HG03159 (cell line): Measurements from ENCODE around the gene SEC14L1.
"Not testable (repeated sequence)": the region's sequence is repeated elsewhere in the genome, so short reads cannot be mapped to it uniquely, and the experiment has no call there.

Source experiments
- ATAC-seq: cut with Tn5 transposase; IDR thresholded peaks from one replicate; pipeline ENCODE4 v1.9.1; 2021; ENCODE audit warnings: mild to moderate bottlenecking, moderate library complexity; ENCODE audit not compliant: unreplicated experiment

SEC14L1 gene

GRCh38 chr17:77115947-77116346 lies 24.8 kb upstream of the SEC14L1 start:
- no peak for ATAC-seq

DNA sequence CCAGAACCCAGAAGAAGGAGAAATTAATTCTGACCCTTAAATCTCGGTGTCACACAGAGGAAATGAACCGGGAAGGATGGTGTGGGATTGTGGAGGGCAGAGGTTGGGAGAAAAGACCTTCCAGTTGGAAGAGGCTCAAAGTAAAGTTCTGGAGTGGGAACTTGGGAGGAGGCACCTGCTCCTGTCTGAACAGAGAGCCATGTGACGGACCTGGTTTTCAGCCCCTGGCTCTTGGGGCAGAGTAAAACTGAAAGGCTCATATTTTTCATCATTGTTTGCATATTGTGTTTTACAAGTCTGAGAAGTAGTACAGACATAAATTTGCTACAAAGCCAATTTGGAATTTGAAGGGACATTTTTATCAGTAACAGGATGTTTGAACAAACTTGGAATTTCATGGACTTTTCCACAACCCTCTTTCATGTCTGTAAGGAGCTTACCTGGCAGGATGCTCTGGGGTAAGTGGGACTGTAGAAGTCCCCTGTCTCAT lies 24.4 kb upstream of the SEC14L1 start:
- ATAC-seq, result no peak

DNA sequence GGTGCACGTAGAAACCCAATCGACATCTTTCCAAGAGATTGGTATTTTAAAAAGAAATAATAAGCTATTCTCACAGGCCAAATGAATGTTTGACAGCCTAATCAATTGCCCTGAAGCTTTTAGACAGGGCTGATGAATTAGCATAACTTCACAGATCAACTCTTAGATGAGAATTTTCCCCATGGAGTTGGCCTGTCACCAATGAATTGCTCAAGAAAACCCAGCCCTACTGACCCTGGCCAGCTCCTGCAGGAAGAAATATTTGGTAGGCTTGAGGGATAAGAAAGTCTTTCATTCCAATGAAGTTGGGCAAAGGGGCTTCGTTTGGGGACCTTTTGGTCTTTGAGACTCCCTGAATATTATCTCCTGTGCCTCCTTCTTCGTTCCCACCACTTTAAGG lies 23.4 kb upstream of the SEC14L1 start:
- ATAC-seq, result no peak

GRCh38 chr17:77118251-77118928 lies 22.4 kb upstream of the SEC14L1 start:
- no peak for ATAC-seq

GRCh38 chr17:77119668-77120301 lies 21.0 kb upstream of the SEC14L1 start:
- no peak for ATAC-seq

DNA sequence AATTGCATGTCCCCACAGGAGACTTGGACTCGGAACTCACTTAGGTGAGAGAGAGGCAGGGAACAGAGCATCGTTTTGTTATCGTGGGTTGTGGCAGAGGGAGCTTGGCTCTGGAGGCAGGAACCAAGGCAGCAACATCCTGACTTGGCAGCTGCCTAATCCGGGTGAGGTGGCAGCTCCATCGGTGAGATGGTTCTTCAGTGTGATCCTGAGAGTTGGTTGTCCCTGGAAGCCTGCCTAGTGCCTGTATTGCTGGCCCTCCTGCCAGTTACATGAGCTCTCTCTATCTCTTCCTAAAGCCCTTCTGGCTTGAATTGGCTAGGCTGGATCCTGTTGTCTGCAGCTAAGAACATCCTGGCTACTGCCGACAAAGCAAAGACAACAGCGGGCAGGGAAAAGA lies 19.9 kb upstream of the SEC14L1 start:
- ATAC-seq, result no peak

GRCh38 chr17:77124192-77124889 lies 16.4 kb upstream of the SEC14L1 start:
- ATAC-seq, result no peak

DNA sequence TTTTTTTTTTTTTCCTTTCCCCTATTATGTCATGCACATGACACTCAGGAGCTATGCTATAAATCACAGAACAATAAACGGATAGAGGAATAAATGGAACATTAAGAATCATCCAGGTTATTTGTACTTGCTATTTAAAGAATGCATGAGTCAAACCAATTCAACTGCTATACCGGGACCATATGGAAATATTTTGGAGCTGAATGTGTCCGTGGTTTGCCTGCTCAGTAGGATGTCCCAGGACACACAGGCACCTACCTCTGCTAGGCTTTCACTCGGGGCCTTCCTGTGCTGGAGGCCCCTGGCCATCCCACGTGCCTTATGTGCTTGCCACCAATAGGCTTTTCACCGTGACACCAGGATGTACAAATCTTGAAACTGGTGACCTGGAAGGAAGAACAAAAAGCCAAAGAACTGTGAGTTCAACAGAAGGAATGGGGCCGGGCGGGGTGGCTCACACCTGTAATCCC lies 15.3 kb upstream of the SEC14L1 start:
- ATAC-seq, result no peak

- ATAC-seq, result no peak
Observed at GRCh38 chr17:77126519-77126918, 14.2 kb upstream of the SEC14L1 start.

- no peak for ATAC-seq
Observed at GRCh38 chr17:77127735-77128361, 12.9 kb upstream of the SEC14L1 start.

GRCh38 chr17:77128896-77129567 lies 11.7 kb upstream of the SEC14L1 start:
- ATAC-seq, result no peak

DNA sequence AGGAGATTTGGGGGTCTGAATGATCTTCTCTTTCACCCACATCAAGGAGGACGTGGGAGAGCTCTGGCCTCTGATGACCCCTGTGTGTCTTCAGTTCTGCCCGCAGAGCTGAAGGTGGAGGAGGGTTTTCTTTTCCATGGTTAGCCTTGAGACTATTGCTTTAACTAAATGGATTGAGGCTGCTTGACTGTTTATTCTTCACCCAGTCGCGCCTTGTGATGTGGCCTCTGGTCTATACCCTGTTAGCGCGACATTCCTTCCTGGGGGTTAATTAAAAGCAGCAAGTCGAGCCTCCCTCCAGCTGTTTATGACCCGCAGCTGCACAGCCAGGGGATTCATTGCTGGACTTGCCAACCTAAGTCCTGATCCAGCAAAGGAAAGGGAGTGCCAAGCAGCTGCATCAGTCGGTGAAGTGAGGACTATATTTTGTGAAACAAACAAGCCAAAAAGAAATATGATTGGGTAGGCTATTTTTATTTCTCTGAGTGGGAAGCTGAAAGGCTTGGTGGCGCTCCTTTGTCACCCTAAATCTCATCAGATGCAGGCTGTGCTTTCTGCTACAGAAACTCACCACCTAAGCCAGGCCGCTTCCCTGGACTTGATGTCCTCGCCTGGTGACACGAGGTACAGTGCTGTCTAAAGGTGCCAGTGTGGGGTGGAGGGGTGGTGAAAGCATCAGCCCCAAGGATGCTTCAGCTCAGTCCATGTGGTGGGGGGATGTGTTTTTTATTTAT lies 11.0 kb upstream of the SEC14L1 start:
- ATAC-seq, result no peak

DNA sequence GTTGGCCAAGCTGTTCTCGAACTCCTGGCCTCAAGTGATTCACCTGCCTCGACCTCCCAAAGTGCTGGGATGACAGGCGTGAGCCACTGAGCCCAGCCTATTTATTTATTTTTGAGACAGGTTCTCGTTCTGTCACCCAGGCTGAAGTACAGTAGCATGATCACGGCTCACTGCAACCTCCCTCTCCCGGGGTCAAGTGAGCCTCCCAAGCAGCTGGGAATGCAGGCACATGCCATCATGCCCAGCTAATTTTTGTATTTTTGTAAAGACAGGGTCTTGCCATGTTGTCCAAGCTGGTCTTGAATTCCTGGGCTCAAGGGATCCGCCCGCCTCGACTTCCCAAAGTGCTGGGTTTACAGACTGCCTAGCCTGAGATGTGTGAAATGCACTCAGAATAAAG lies 10.2 kb upstream of the SEC14L1 start:
- no peak for ATAC-seq

GRCh38 chr17:77131904-77132303 lies 8.9 kb upstream of the SEC14L1 start:
- ATAC-seq, result no peak

DNA sequence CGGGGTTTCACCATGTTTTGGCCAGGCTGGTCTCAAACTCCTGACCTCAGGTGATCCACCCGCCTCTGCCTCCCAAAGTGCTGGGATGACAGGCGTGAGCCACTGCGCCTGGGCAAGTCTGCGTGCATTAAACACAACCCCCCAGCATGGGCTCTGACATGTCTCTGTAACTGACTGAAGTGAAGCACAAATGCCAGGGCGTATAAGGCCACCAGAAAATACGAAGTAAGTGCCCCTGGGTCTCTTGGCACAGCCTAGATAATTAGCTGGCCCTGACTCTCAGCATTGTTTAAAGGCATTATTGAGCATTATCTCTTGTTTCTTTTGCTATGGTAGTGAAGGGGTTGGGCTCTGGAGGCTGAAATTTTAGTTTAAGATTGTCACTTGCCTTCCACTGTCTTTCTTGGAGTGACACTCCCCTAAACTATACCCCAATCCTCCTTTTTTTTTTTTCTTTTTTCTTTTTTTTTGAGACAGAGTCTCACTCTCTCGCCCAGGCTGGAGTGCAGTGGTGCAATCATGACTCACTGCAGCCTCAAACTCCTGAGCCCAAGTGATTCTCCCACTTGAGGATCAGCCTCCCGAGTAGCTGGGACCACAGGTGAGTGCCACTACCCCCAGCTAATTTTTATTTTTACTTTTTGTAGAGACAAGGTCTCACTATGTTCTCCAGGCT lies 8.2 kb upstream of the SEC14L1 start:
- ATAC-seq, result no peak

GRCh38 chr17:77133087-77133638 lies 7.6 kb upstream of the SEC14L1 start:
- no peak for ATAC-seq

DNA sequence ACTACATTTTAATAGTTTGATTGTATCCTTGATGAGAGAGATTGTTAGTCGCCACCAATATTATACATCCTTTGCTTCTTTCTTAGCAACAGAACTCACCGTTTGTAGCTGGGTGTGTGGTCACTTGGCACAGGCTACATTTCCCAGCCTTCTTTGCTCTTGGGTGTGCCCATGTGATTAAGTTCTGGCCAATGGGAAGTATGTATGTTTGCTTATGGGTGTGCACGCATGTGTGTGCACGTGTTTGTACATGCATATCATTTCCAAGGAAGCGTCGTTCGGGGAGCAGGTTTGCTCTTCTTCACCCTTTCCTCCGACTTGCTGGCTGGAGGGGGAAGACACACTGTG lies 4.4 kb upstream of the SEC14L1 start:
- ATAC-seq, result no peak

GRCh38 chr17:77137111-77137510 lies 3.7 kb upstream of the SEC14L1 start:
- ATAC-seq, result no peak

DNA sequence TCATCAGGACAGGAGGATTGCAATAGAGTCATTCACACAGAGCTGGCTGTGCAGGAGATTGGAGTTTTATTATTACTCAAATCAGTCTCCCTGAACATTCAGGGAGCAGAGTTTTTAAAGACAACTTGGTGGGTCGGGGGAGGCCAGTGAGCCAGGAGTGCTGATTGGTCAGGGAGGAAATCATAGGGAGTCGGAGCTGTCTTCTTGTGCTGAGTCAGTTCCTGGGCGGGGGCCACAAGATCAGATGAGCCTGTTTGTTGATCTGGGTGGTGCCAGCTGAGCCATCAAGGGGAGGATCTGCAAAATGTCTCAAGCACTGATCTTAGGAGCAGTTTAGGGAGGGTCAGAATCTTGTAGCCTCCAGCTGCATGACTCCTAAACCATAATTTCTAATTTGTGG lies 2.9 kb upstream of the SEC14L1 start:
- not testable (repeated sequence) for ATAC-seq
